Mesothelial cell of epicardium (in vitro differentiated cells): Measurements from ENCODE around the gene PNMA1. TPM values are rescaled to one million over a fixed set of nuclear protein-coding genes. Genes with fewer than 3 reads are reported as not detected.

Source experiments
- DNase-seq, 2 experiments: peaks; one replicate each; pipeline ENCODE4 v3.0.0; 2021; ENCODE audit warnings: low spot score in 2 of 2; ENCODE audit not compliant: unreplicated experiment in 2 of 2
- H3K27ac Mint-ChIP-seq: 2 replicates; pipeline ENCODE4 v1.8.0; 2021; ENCODE audit warnings: mixed read lengths
- H3K27me3 Mint-ChIP-seq: 2 replicates; pipeline ENCODE4 v1.8.0; 2021; ENCODE audit warnings: low read depth, mixed read lengths
- H3K36me3 Mint-ChIP-seq: 2 replicates; pipeline ENCODE4 v1.8.0; 2021; ENCODE audit warnings: mixed read lengths
- H3K4me1 Mint-ChIP-seq: 2 replicates; pipeline ENCODE4 v1.8.0; 2021; ENCODE audit warnings: mixed read lengths
- H3K4me3 Mint-ChIP-seq: 2 replicates; pipeline ENCODE4 v1.8.0; 2021; ENCODE audit warnings: mild to moderate bottlenecking, moderate library complexity, mixed read lengths
- H3K9me3 Mint-ChIP-seq: 2 replicates; pipeline ENCODE4 v1.8.0; 2021; ENCODE audit warnings: mixed read lengths
- CTCF ChIP-seq: fragments of 200-600 bp; sonication (generic); IDR thresholded peaks from one replicate; pipeline ENCODE4 v1.5.0; 2021; ENCODE audit warnings: antibody characterized with exemption; ENCODE audit not compliant: unreplicated experiment
- total RNA-seq: library from RNA; stranded (reverse); gene quantifications from 3 replicates; pipeline ENCODE4 v1.2.1, GENCODE V29; 2021

PNMA1 gene
- total RNA-seq, 1 donor from 2014 or later = 46.4 TPM

DNA sequence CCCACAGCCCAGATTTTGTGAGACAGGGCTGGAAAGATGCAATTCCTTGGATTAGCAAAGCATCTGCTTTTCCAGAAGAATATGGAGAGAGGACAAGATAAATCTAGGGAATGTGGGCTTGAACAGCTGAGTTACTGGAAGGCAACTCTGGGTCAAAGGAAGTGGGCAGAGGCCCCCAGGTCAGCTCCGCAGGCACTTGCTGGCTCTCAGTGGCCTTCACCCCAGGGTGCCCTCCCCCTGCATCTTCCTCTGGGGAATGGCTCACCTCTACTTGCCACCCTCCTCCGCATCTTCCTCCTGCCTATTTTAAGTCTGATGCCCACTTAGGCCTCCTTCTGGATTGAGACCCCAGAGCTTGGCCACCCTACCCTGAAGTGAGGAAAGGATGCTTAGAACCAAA lies 10.5 kb upstream of the PNMA1 start:
- Mint-ChIP-seq H3K4me1 (peaks cover 5% of the 10 kb centered on the region), H3K4me3 (no peak overlapping the region), H3K36me3 (peaks cover 51% of the 10 kb centered on the region), H3K27me3 (no peaks in the 10 kb centered on the region), H3K9me3 (no peaks in the 10 kb centered on the region), H3K27ac (peak overlapping the region; percentile 34)
- no peak for DNase-seq
- no peak for TF ChIP-seq CTCF

- peak overlapping the region; percentile 34 for H3K27ac Mint-ChIP-seq
- peaks cover 8% of the 10 kb centered on the region for H3K4me1 Mint-ChIP-seq
- H3K36me3 Mint-ChIP-seq = peaks cover 51% of the 10 kb centered on the region
- no peak overlapping the region for H3K4me3 Mint-ChIP-seq
- TF ChIP-seq CTCF = no peak
- no peak for DNase-seq
- no peaks in the 10 kb centered on the region for H3K27me3 Mint-ChIP-seq
- no peaks in the 10 kb centered on the region for H3K9me3 Mint-ChIP-seq
Measured at GRCh38 chr14:73723797-73724661, 9.8 kb upstream of the PNMA1 start.

GRCh38 chr14:73723406-73723796 lies 9.2 kb upstream of the PNMA1 start:
- H3K9me3 Mint-ChIP-seq = no peaks in the 10 kb centered on the region
- H3K27ac Mint-ChIP-seq = peak overlapping the region; percentile 28
- TF ChIP-seq CTCF = no peak
- no peak overlapping the region for H3K4me3 Mint-ChIP-seq
- DNase-seq = no peak
- H3K4me1 Mint-ChIP-seq = peaks cover 3% of the 10 kb centered on the region
- H3K36me3 Mint-ChIP-seq = peaks cover 44% of the 10 kb centered on the region
- no peaks in the 10 kb centered on the region for H3K27me3 Mint-ChIP-seq

- Mint-ChIP-seq H3K27ac (no peak overlapping the region), H3K4me1 (peaks cover 11% of the 10 kb centered on the region), H3K36me3 (peaks cover 47% of the 10 kb centered on the region), H3K4me3 (no peak overlapping the region), H3K27me3 (no peaks in the 10 kb centered on the region), H3K9me3 (no peaks in the 10 kb centered on the region)
- TF ChIP-seq CTCF = no peak
- DNase-seq = no peak
Measured at GRCh38 chr14:73722581-73722980, 8.4 kb upstream of the PNMA1 start.

- Mint-ChIP-seq H3K9me3 (no peaks in the 10 kb centered on the region), H3K36me3 (peaks cover 44% of the 10 kb centered on the region), H3K27ac (no peak overlapping the region), H3K27me3 (no peaks in the 10 kb centered on the region), H3K4me1 (peaks cover 20% of the 10 kb centered on the region), H3K4me3 (no peak overlapping the region)
- TF ChIP-seq CTCF = no peak
- DNase-seq = no peak
Measured at GRCh38 chr14:73721101-73721821, 7.1 kb upstream of the PNMA1 start.
